HG03060 (cell line): ENCODE measurements around the gene ARHGEF10L.
"Not testable (repeated sequence)": the region's sequence is repeated elsewhere in the genome, so short reads cannot be mapped to it uniquely, and the experiment has no call there.

ENCODE experiments used
- ATAC-seq: cut with Tn5 transposase; IDR thresholded peaks from one replicate; pipeline ENCODE4 v1.9.1; 2021; ENCODE audit warnings: low read depth, moderate number of reproducible peaks; ENCODE audit not compliant: unreplicated experiment

Gene ARHGEF10L

DNA sequence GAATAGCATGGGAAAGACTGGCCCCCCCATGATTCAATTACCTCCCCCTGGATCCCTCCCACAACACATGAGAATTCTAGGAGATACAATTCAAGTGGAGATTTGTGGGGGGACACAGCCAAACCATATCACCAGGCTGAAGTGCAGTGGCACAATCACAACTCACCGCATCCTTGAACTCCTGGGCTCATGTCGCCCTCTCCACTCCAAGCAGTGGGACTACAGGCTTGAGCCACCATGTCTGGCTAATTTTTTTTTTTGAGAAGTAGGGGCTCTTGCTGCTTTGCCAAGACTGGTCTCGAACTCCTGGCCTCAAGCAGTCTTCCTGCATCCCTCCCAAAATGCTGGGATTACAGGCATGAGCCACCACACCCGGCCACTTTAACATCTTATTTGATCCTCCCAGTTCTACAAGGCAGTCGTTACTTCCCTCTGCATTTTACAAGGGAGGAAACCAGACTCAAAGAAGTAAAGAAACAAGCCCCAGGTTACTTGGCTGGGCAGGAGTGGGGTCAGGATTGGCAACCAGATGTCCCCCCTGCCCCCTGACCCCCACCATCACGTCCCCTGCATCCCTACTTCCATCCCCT, 188.7 kb downstream of the ARHGEF10L start:
- no peak for ATAC-seq

DNA sequence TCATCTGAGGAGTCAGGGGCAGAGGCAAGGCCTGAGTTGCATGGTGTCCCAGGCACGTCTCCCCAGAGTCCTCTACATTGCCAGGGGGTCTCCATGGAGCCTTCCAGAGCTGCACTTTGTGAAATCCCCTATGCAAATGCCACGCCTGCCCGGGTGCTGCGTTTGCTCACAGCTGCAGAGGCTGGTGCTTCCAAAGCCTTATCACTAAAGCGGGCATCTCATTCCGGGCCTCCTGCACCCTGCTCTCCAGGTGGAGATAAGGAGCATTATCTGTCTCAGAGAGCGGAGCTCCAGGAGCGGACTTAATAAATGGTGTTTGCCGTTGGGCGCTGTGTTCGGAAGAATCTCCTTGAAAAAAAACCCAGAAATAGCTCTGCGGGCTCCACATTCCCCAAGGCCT, 189.8 kb downstream of the ARHGEF10L start:
- no peak for ATAC-seq

DNA sequence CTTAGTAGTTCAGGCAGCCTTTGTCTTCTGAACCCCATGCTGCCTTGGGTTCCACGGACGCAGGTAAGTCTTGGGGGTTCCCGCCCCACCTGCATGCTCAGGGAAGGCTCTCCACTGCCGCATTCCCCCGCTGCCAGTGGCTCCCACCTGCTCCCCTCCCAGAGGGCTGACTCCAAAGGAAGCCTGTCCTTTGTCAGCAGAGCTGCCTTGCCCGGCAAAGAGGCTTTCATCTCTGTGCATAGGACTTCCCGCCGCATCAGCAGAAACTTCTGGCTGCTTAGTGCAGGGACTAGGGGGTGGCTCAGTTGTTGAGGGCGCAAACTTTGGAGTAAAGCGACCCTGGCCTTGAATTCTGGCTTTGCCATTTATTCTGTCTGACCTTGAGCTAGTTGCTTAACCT, 190.4 kb downstream of the ARHGEF10L start:
- ATAC-seq = no peak

DNA sequence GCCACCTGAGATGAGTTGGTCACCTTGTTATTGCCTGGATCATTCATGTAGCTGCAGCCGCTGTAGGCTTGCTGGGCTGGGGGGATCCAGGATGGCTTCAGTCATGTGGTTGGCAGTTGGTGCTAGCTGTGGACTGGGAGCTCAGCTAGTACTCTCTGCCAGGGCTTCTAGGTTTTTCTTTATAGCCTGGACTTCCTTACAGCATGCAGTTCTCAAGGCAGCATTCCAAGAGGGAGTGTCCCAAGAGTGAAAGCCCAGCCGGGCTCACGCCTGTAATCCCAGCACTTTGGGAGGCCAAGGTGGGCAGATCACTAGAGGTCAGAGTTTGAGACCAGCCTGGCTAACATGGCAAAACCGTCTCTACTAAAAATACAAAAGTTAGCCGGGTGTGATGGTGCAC, 192.0 kb downstream of the ARHGEF10L start:
- ATAC-seq = no peak

DNA sequence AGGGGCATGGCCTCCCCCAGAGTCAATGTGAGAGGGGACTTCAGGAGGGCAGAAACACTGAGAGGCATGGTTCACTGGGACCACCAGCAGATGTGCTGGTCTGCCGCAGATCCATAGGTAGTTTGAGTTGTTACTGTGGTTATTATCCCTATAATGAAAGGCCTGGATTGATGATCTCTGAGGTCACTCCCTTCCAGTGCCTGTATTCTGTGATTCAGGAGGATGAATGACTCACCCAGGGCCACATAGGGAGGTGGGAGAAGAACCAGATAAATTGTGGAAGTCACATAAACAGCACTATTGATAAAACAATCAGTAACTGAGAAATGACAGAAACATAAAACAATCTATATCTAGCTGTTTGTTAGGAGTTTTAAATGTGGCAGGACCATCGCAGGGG, 193.0 kb downstream of the ARHGEF10L start:
- ATAC-seq = no peak

DNA sequence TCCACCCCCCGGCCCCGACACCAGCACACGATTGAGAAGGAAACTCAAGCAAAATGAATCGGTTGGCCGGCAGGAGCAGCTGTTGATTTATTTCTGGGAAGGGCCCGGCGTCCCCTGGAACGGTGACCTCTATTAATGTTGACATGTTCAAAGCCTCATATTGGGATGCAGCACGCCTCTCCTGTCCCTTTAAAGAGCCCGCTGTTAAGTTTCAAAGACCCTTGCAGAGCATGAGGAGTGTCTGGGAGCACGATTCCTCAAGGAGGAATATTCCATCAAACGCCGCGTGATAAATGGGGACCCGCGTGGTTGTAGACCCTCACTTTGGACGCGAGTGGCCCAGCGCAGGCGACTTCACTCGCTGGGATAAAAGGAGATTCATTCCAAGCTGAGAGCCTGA, 194.2 kb downstream of the ARHGEF10L start:
- no peak for ATAC-seq

DNA sequence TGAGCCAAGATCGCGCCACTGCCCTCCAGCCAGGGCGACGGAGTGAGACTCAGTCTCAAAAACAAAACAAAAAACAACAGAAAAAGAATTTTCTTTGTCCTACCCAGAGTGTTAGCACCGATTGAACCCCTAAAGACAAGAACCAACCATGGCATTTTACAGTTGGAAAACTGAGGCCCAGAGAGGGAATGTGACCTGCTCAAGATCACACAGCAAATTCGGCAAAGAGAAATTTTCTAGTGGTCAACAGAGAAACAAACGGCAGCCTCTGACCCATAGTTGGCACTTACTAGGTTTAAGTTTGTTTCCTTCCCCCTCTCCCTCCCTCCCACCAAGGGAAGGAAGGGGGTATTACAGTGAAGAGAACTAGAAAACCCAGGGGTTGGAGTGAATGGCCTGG, 195.1 kb downstream of the ARHGEF10L start:
- no peak for ATAC-seq

DNA sequence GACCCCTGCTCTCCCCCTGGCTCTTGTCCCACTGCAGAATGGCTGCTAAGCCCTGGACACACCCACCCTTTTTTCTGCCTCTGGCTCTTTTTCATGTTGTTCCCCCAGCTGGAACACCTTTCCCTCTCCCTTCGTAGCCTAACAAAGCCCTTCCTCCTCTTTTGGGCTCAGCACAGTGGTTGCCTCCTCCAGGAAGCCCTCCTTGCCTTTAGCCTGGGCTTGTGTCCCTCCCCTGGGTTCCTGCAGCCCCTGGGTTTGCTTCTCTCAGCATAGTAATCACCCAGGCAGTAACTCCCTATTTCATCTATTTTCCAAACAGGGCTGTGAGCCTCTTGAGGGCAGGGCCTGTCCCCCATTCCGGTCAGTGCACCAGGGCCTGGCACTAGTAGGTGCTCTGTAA, 195.8 kb downstream of the ARHGEF10L start:
- no peak for ATAC-seq

DNA sequence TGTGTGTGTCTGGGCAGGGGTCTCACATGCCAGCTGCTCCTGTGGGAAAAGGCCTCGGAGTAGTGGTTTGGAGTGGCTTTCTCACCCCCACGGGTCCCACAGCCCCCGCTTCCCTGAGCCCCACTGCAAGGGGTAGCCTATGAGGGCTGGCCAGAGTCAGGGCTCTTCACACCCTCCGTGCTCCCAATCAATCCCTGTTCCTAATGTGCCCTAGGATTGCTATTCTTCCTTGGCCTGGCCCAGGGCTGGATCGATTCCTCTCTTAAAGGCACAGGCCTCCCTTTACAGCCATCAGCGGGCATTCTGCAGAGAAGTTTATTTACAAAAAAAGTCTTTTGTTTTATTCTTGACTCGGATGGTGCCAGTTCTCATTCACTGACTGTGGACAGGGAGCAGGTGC, 196.3 kb downstream of the ARHGEF10L start:
- no peak for ATAC-seq

DNA sequence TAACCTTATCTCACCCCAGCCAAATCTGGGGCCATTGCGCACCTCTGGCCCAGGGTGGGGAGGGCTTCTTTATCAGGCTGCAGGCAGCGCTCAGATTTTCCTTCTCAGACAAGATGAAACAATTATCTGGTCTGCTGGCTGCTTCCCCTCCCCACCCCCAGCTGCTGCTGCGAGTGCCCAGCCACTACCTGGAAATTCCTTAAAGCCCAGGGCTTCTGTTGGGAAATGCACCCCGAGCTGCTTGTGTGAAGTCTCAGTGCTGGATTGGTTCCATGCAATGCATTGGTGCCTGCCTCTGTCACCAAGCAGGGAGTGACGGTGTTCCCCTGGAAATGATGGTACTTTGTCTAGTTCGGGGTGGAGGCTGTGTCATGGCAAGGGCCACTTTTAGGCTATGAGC, 197.1 kb downstream of the ARHGEF10L start:
- ATAC-seq = no peak

DNA sequence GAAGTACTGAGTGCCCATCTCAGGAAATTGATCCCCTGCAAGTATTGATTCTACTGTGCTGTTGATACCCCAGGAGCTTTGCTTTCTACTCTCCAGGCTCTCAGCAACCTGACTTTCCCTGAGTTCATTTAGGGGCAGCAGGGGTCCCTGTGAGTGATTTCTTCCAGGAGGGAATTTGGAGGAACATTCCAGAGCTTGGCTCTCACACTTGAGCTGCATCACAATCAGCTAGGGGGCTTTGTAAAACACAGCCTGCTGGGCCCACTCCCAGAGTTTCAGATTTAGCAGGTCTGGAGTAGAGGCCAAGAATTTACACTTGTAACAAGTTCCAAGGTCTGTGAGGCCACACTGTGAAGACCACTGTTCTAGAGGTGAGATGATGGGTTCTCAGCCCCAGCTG, 199.6 kb downstream of the ARHGEF10L start:
- no peak for ATAC-seq

DNA sequence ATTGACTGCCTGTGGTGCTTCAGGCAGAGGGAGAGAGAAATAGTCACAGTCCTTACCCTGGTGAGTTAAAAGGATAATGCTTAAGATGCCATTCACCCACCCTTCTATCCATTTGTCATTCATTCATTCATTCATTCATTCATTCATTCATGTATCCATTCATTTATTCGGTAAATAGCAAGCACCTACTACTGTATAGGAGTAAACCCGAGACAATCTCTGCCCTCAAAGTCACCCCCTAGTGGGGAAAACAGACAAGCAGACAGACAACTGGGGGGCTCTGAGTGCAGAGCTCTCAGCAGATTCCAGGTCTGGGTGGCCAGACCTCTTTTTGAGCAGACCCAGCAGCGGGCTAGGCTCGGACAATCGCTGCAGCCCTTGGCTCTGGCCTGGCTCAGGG, 201.6 kb downstream of the ARHGEF10L start:
- ATAC-seq = no peak

DNA sequence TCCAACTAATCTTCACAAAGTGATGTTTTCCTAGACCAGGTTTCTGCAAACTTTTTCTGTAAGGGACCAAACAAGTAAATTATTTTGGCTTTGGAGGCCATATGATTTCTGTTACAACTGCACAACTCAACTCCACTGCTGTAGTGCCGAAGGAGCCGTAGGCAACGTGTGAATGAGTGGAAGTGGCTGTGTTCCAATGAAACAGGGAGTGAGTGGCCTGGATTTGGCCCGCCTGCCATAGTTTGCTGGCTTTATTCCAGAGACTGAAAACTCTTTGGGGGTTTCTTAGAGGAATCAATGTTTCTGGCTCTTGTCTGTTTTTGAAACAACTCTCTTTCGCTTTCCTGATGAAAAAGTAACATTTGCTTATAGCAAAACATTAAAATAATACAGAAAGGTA, 203.1 kb downstream of the ARHGEF10L start:
- no peak for ATAC-seq

DNA sequence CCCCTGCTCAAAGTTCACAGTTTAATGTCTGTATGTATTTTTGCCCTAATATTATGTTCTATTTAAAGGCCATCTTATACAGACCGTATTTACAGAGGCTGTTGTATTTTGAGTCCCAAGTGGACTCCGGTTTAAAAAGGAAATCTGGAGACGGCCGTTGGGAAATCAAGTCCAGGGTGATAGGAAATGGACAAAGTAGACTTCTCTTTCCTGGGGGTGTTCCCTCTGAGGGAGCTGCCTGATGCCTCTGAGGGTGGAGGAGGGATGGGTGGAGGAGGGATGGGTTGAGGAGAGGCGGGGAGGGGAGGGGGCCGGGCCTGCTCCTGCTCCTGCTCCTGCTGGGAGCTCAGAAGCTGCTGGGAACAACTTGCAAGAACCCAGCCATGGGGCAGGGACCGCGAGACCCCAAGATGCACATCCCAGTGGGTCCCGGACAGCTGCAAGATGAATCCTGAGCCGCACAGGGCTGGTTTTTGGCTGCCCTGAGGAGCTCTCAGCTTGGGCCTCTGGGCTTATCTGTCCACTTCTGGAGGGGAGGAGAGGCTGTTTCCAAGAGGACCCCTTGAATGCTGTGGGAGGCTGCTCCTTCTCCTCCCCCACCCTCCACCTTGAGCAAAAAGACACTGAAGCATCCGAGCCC, 203.6 kb downstream of the ARHGEF10L start:
- ATAC-seq = no peak

DNA sequence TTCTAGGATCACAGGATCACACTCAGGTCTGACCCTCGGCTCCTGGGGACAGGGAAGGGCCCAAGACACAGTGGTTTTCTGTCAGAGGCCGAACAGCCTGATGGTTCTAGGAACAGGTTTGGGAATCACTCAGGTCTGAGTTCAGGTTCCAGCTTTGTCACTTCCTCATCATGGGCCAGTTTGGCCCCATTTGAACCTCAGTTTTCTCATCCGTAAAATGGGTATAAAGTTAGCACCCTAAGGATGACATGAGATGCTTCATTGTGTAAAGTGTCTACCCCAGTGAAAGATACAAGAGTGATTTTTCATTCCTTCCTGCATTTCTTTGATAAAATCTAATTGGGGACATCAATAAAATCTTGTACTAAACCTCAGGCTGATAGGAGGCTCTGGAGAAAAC, 204.4 kb downstream of the ARHGEF10L start:
- ATAC-seq = no peak

DNA sequence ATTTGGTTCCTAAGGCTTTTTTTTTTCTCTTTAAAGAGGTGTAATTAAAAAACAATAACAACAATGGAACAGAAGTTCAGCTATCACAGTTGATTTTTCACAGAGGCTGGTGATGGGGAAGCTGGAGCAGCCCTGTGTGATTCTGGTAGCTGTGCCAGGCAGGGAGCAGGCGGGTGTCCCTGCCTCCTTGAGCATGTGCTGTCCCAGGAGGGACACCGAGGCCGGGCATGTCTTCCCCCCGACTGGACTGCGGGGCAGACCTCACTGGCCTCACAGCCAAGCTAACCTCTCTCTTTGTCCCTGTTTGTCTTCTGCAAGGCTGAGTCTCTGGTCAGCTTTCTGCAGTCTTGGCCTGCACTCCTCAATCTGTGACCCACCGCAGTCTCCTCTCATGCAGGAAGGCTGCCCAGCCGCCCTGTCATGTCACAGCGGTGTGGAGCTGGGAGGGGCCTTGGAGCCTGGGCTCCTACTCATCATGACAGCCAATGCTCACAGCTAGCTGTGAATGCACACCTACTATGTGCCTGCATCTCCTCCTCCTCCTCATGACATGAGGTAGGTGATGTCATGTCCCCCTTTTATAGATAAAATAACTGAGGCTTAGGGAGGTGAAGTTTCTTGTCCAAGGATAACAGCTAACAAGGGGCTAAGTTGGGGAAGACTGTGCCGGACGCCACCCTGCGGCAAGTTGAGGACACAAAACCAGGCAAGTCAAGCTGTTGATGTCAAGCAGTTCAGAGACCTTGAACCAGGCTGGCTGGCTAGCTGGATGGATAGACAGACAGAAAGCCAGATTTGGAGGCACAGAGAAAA, 205.4 kb downstream of the ARHGEF10L start:
- no peak for ATAC-seq

DNA sequence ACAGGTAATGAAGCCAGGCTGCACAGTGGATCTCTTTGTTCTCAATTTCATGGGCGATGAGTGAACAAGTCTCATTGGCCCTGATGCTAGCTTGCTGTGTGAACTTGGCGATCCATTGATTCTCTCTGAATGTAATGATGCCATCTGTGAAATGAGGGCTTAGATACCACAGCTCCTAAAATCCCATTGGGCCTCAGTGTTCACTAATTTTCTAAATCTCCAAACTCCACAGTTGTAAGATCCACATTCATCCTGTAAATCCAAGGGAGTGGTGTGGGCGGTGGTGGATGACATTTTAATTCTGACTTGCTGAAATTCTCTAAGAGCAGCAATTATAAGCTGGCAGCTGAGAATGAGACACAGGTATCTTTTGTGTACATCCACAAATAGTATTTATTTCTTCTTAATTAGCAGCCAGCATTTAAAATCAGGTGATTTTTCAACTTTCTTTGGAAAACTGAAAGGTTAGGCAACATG, 206.0 kb downstream of the ARHGEF10L start:
- no peak for ATAC-seq

DNA sequence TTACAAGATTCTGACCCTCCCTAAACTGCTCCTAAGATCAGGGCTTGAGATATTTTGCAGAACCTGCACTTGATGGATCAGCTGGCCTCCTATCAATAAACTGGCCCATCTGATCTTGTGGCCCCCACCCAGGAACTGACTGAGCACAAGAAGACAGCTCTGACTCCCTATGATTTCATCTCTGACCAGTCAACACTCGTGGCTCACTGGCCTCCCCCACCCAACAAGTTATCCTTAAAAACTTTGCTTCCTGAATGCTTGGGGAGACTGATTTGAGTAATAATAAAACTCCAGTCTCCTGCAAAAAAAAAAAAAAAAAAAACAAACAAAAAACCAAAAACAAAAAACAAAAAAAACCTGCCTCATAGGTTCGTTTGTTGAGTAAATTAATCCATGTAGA, 206.8 kb downstream of the ARHGEF10L start:
- not testable (repeated sequence) for ATAC-seq

DNA sequence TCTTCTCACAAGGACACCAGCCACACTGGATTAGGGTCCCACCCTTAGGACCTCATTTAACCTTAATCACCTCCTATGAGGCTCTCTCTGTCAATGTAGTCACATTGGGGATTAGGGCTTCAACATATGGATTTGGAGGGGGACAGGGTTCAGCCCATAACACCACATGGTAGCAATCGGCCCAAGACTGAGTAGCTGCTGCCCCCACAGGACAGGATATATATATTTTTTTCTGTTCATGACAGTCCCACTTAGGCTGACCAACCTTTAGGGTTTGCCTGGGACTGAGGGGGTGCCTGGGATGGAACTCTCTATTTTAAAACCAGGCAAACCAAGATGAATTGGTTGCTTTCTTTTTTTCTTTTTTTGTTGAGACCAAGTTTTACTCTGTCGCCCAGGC, 207.4 kb downstream of the ARHGEF10L start:
- no peak for ATAC-seq
